Germinal center (tissue), 1 donor: ENCODE measurements around the gene PROX2.

Experiments
- DNase-seq: peaks from one replicate; pipeline ENCODE4 v3.0.0; 2012; ENCODE audit warnings: mixed read lengths, low spot score

Gene PROX2

DNA sequence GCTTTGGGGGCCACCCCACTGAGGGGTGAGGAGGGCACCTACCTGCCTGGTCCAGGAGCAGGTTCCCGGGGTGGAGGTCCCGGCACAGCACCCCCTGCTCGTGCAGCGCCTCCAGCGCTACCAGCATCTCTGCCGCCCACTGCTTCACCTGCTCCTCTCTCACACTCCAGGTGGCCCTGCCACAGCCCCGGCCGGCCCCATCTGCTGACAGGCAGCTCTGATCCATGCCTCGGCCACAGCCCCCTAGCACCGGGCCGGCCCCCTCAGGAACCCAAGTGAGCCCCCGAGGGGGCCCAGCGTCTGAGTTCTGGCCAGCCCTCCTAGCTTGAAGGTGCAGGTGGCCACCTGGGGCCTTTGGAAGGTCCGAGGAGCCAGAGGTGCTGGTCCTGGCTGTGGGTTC, 33.6 kb upstream of the PROX2 start:
- no peak for DNase-seq

GRCh38 chr14:74908861-74909341, 33.0 kb upstream of the PROX2 start:
- DNase-seq, result no peak

DNA sequence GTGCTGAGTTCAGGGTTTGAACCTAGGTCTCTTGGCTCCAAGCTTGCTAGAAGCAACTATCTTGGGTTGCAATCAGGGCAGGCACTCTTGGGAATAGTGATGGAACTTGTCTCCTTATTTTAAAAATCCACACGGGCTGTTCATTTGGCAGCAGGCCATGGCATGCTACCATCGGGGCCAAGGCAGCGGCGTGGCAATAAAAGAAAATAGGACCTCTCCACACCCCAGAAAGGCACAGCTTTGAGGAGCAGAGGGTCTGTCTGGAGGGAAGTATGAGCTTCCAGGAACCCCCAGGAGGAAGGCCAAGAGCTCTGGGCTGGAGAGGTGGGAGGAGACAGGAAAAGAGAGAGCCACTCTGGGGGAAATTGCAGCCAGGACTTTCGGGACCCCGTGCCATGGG, 31.8 kb upstream of the PROX2 start:
- DNase-seq, result no peak

DNA sequence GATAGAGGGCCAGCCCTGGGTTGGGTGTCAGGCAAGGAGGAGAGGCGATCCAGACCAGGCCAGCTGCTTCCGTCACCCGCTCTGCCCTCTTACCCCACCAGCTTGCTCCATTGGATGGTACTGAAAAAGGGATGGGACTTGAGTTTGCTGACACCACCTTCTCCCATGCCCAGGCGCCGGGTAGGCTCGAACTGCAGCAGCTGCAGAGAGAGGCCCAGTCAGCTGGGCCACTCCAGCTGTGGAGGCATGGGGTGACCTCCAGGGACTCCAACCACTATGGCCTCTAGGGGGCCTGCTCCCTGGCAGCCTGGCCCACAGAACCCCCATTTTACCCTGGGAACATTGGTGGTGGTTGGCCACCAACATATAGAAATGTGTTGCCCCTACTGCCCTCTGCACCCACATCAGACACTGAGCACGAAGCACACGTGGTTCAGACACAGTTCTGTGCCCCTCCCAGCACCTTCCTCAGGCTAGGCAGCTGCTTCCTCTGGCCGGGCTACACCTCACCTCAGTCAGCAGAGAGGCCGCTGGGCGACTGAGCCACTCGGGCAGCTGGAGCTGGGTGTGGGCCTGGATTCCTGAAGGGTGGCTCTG, 31.1 kb upstream of the PROX2 start:
- DNase-seq, result no peak

- peak; percentile 83 for DNase-seq
Observed at GRCh38 chr14:74905595-74906142, 29.7 kb upstream of the PROX2 start.

- no peak for DNase-seq
Observed at GRCh38 chr14:74904635-74905503, 28.9 kb upstream of the PROX2 start.

DNA sequence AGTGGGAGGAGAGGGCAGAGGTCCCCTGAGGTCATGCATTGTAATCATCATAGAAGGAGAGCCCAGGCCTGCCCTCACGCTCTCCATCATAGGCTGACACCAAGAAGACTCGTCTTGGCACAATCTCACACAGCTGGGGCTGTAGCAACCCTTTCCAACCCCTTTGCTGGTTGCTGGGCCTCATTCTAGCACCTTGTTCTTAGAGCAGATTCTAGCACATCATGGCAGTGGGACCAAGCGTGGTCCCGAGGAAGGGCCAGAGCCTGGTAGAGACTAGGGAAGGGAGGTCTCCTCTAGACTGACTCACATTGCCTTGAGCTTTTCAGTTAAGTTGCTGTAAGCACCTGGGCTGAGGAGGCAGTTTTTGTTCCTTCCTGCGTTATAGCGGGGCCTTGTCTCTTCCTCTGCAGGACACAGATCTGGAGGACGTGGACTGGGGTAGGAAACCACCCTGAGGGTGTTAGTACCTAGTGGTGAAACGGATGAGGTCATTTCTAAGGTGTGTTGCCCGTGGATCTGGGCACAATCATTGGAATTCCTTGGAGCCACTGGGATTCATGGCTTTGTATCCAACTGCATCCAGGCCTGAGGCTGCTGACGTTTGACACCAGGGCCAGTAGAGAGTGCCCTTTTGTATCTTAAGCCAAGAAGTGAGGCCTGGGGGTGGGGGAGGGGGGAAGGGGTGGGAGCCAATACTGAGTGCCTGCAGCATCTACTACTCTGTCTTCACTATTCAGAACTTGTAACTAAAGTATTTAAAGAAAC, 27.2 kb upstream of the PROX2 start:
- no peak for DNase-seq

DNA sequence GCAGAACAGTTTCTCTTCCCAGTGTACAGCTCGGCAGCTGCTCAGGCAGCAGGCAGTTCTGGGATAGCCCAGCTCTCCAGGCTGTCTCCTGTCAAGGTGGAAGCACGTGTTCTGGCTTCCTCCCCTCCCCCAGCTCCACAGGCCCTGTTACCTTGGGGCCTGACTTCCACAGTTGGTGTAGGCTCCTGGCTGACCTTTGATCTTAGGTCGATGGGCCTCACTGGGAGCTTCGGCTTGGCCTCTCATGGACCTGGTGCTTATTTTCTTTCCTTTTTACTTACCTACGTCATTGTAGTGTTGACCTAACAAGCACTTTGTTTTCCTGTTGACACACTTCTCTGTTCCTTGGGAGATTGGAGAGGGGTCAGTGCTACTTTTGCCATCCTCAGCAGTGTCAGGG, 22.7 kb upstream of the PROX2 start:
- DNase-seq, result no peak

DNA sequence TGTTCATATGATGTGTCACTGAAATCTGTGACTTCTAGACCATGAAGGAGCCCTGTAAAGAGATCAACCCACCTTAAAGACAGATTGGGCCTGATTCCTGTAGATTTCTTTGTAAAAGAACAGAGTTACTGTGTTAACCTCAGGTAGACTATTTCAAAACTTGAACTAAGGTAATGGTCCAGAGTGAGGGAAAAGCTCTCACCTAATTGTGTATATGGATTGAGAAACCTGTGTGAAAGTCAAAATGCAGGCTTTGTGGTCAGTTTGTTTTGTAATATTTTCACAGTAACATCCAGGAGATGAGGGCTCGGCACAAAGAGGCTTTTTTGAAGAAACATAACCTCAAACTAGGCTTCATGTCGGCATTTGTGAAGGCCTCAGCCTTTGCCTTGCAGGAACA, 22.1 kb upstream of the PROX2 start:
- no peak for DNase-seq

DNA sequence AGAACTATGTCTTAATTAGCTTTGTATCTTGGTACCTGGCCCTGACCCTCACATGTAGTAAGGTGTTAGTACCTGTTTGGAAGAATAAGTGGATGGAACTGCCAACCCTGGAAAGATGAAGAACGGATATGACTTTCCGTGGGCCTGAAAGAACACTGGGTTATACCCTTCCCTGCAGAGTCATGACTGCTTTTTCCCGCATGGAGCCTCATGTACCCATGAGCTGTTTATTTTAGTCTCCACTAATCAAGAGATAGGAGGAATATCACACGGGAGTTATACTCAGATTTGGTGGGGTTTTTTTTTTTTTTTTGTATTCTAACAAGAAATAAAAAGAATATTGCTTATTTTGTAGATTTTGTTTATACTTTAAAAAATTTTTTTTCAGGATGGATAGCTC, 21.7 kb upstream of the PROX2 start:
- no peak for DNase-seq

DNA sequence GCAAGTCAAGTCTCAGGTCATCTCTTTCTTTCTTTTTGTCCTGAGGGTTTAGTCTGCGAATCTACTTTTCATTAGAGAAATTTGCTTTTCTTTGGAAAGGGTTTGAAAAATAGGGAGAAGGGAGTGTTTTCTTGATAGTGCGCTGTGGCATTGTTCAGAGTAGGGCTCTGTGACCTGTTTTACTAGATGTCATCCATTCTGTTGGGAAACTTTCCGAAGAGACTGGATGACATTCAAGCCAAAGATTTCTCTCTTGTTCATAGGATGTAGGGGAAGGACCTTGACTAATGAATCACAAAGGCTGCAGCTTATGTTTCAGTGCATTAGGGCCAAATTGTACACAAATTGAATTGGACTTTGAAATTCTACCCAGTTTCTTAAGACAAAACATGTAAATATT, 20.5 kb upstream of the PROX2 start:
- no peak for DNase-seq

GRCh38 chr14:74893614-74894091, 17.7 kb upstream of the PROX2 start:
- DNase-seq, result peak; percentile 51

- DNase-seq, result no peak
Observed at GRCh38 chr14:74892745-74893144, 16.8 kb upstream of the PROX2 start.

DNA sequence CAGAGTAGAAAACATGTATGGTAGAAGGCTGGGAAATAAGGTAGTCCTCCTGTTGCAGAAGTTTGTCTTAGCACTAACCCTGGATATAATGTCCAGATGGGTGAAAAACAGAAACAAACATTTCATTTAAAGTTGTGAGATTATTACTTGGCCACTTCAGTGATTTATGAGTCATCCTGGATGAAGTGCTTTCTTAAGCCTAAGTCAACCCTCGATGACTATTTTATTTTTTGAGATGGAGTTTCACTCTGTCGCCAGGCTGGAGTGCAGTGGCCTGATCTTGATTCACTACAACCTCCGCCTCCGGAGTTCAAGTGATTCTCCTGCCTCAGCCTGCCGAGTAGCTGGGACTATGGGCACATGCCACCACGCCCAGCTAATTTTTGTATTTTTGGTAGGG, 15.9 kb upstream of the PROX2 start:
- no peak for DNase-seq

DNA sequence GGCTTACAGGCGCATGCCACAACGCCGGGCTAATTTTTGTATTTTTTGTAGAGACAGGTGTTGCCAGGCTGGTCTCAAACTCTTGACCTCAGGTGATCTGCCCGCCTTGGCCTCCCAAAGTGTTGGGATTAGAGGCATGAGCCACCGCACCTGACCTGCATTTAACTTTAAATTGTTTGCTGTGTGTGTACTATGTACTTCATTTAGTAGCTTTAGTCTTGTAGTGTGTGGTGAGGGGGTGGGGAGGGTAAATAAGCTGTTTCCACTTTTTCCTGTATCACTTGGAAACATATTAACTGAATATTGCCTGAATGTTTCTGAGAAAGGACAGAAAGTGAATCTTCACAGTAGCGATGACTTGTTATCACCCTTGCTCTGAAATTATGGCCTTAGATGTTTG, 14.3 kb upstream of the PROX2 start:
- DNase-seq, result no peak

DNA sequence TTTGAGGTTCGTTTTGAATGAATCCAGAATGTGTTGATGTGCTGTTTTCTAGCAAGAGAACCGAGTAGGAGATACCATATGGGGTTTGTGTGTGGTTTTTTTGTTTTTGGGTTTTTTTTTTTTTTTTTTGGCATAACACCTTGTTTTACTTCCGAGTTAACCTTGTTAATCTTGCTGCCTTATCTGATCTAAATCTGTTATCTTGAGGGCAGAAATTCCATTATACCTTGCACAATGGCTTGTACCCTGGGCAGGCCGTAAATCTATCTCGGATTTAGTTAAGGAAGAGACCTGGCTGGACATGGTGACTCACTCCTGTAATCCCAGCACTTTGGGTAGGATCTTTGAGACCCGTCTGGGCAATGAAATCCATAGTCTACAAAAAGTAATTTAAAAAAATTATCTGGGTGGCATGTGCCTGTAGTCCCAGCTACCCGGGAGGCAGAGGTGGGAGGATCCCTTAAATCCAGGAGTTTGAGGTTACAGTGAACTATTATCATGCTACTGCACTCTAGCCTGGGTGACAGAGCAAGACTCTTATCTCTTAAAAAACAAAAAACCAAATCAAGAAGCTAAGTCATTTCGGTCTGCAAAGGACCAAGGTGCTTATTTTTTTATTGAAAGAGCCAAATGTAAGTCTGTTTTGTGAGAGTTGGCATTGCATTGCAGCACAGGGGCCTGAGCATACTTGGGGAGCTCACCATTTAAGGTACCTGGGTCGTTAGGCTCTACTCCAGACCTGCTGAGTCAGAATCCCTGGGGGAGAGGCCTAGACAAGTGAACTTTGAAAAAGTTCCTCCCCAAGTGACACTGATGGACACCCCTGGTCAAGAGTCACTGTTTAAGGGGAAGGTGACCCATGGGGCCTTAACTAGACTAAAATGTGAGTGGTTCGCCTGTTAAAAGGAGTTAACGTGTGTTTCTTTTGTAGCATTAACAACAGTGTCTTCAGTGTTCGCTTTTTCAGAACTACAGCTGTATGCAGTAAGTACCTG, 12.5 kb upstream of the PROX2 start:
- DNase-seq, result no peak

GRCh38 chr14:74886001-74886400, 10.1 kb upstream of the PROX2 start:
- DNase-seq, result no peak

DNA sequence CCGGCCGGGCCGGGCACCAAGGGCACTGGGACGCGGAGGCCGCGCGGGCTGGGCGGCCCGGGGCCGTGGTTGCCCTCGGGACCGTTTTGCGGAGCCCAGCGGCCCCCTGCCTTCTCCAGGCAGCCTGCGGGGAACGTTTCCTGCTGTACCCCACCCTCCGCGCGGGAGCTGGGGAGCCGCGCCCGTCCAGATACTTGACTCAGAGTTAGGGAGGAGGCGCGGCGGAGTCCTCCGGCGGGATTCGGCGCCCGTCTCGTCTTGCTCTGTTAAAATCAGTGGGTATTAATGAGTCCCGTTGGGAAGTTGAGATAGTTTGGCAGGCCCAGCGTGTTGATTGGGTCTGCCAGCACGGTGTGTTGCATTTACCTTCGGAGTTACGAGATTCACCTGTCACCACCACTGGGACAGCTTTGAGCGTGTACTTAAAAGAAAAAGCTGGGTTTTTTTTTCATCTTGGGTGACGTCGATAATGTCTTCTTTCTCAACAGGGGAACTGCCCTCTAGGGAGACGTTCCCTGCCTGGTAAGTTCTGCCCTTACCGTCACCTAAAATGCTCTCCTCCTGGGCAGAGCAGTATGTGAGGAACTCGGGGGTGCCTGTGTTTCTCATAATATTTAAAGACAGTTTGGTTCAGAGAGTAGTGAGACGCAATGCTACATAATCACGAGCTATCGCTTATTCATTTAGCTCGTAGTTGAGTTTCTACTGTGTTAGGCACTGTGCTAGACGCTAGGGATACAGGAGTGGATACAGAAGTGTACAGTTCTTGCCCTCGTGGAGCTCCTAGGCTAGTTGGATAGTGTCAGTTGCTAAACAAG, 6.4 kb upstream of the PROX2 start:
- DNase-seq, result peak; percentile 64

GRCh38 chr14:74881431-74882102, 5.6 kb upstream of the PROX2 start, which contains the start of gene DLST:
Gene DLST (plus strand): TSS chr14:74881916. CDS start chr14:74881954, 38 bp downstream.
- peak; percentile 94 for DNase-seq
